Measurements from ENCODE around the gene MCHR1.

DNA sequence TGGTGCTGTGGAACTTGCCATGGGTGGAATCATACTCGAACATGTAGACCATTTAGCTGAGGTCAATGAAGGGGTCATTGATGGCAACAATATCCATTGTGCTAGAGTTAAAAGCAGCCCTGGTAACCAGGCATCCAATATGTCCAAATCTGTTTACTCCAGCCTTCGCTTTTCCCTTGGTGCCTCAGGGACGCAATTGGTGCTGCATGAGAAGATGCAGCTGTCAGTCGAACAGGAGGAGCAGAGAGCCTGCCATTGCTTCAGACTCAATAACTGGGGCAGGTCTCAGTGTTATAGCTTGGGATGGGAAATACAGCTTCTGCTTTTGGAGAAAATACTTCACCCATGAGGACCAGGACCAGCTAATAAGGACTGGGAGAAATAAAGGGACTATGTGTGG, 5.0 kb upstream of the MCHR1 start:
- TF ChIP-seq, protein P1, sequence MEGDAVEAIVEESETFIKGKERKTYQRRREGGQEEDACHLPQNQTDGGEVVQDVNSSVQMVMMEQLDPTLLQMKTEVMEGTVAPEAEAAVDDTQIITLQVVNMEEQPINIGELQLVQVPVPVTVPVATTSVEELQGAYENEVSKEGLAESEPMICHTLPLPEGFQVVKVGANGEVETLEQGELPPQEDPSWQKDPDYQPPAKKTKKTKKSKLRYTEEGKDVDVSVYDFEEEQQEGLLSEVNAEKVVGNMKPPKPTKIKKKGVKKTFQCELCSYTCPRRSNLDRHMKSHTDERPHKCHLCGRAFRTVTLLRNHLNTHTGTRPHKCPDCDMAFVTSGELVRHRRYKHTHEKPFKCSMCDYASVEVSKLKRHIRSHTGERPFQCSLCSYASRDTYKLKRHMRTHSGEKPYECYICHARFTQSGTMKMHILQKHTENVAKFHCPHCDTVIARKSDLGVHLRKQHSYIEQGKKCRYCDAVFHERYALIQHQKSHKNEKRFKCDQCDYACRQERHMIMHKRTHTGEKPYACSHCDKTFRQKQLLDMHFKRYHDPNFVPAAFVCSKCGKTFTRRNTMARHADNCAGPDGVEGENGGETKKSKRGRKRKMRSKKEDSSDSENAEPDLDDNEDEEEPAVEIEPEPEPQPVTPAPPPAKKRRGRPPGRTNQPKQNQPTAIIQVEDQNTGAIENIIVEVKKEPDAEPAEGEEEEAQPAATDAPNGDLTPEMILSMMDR (IDR thresholded peaks at IDR 0.05; ENCODE audit: low read depth, low read length), result no peak
- no peak for TF ChIP-seq EZH2phosphoT487 (IDR thresholded peaks at IDR 0.05; ENCODE audit: low read depth)

Data from OCI-LY3 (cell line).